NCI-H2196 treated with DMSO at 0.1 percent for 48 hours (cell line): Measurements from ENCODE around the gene PKHD1.

Experiments
- DNase-seq: peaks from one replicate; lab custom pipeline; 2025; ENCODE audit not compliant: unreplicated experiment; lab: John Stamatoyannopoulos, UW

The PKHD1 gene

GRCh38 chr6:51569594-51569993 is 517.8 kb downstream of the PKHD1 start:
- DNase-seq, result no peak

- DNase-seq, result no peak
These were observed 518.6 kb downstream of the PKHD1 start for GRCh38 chr6:51568771-51569170.

GRCh38 chr6:51565472-51565871 is 521.9 kb downstream of the PKHD1 start:
- no peak for DNase-seq
